Measurements from ENCODE around the gene PCYT2. TPM values are rescaled to one million over a fixed set of nuclear protein-coding genes. Genes with fewer than 3 reads are reported as not detected.

PCYT2 gene
- total and polyA plus RNA-seq, 9 of the 15 experiments (the other 6 are each of a cell fraction or from before 2014, with no cell fraction given), result 0.92 to 134 (median 82.5) TPM

DNA sequence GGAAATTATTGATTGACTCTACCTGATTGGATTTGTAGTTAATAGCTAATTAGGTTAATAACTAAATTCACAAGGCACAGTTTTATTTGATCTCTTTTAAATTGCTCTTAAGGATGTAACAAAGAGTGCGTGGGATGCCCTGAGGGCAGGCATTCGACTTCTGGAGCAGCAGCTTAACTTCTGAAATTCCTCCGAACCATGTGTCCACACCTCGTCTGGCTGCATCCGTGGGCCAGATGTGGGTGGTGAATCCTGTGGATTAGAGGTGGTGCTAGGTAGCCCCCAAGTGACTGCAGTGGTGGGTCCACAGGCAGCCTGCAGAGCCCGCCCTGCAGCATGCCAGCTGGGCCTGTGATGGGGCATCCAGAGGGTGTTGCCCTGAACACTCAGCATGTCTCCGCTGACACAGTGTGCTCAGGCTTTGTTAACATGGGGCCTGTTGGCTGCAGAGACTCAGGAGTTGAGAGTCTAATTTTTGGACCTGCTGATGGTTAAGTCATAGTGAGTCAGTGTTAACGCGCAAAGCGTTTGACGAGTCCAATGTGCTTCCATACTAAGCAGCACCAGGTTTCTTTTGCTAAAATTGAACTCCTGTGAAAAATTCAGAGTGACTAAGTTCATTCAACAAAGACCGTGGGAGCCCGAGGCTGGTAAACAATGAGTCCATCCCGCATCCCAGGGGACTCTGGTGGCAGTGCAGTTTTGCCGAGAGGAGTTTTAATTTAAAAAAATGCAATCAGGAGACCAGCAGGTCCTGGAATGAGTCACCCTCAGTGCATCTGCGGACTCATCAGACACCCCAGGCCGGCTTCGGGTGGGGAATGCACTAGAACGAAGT is 13.0 kb downstream of the PCYT2 start (continued):
- TF ChIP-seq, protein P1, sequence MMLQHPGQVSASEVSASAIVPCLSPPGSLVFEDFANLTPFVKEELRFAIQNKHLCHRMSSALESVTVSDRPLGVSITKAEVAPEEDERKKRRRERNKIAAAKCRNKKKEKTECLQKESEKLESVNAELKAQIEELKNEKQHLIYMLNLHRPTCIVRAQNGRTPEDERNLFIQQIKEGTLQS (IDR thresholded peaks at IDR 0.05), result peak; percentile 72
- TF ChIP-seq, protein P1 (CRISPR knock-in tag; conservative IDR thresholded peaks at IDR 0.05), result no peak
- TF ChIP-seq FOXP1 (CRISPR knock-in tag; IDR thresholded peaks at IDR 0.05) (no peak), JUND (IDR thresholded peaks at IDR 0.05; ENCODE audit: borderline replicate concordance, low read depth, low read length) (peak; percentile 52; the same call in 1 of the 2 replicates), JUND (tag; IDR thresholded peaks at IDR 0.05; ENCODE audit: borderline replicate concordance, low read depth, low read length) (no peak), POLR2G (IDR thresholded peaks at IDR 0.05; ENCODE audit: low read depth, low read length) (0 out of 2 replicates have a peak, but pooled peaks have one; percentile 4)
- TF ChIP-seq, protein P2, sequence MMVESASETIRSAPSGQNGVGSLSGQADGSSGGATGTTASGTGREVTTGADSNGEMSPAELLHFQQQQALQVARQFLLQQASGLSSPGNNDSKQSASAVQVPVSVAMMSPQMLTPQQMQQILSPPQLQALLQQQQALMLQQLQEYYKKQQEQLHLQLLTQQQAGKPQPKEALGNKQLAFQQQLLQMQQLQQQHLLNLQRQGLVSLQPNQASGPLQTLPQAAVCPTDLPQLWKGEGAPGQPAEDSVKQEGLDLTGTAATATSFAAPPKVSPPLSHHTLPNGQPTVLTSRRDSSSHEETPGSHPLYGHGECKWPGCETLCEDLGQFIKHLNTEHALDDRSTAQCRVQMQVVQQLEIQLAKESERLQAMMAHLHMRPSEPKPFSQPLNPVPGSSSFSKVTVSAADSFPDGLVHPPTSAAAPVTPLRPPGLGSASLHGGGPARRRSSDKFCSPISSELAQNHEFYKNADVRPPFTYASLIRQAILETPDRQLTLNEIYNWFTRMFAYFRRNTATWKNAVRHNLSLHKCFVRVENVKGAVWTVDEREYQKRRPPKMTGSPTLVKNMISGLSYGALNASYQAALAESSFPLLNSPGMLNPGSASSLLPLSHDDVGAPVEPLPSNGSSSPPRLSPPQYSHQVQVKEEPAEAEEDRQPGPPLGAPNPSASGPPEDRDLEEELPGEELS (CRISPR knock-in tag; IDR thresholded peaks at IDR 0.05; ENCODE audit: borderline replicate concordance), result no peak
